H9 (cell line): Measurements from ENCODE around the gene SMYD1. TPM values are rescaled to one million over a fixed set of nuclear protein-coding genes. Genes with fewer than 3 reads are reported as not detected.

Experiments
- DNase-seq: peaks from one replicate; pipeline ENCODE4 v3.0.0-alpha.2; 2017
- H2AFZ ChIP-seq: one replicate; pipeline ENCODE4 v1.6.1; 2013; ENCODE audit warnings: mild to moderate bottlenecking, low read length, control low read depth, moderate library complexity
- H2AK5ac ChIP-seq: 2 replicates; pipeline ENCODE4 v1.6.1; 2013; ENCODE audit warnings: low read length, control low read depth, mixed read lengths; ENCODE audit not compliant: insufficient read length
- H2BK120ac ChIP-seq: one replicate; pipeline ENCODE4 v1.6.1; 2013; ENCODE audit warnings: low read depth, mild to moderate bottlenecking, low read length, control low read depth, inconsistent platforms; ENCODE audit not compliant: poor library complexity, severe bottlenecking
- H2BK12ac ChIP-seq: 2 replicates; pipeline ENCODE4 v1.6.1; 2013; ENCODE audit warnings: low read length, control low read depth, mixed read lengths, low read depth; ENCODE audit not compliant: insufficient read length
- H2BK15ac ChIP-seq: 2 replicates; pipeline ENCODE4 v1.6.1; 2013; ENCODE audit warnings: low read depth, low read length, control low read depth
- H2BK20ac ChIP-seq: one replicate; pipeline ENCODE4 v1.6.1; 2013; ENCODE audit warnings: low read depth, mild to moderate bottlenecking, low read length, control low read depth, inconsistent platforms; ENCODE audit not compliant: poor library complexity, severe bottlenecking
- H2BK5ac ChIP-seq: 2 replicates; pipeline ENCODE4 v1.6.1; 2013; ENCODE audit warnings: low read length, control low read depth, mixed read lengths; ENCODE audit not compliant: insufficient read length
- H3K14ac ChIP-seq: 2 replicates; pipeline ENCODE4 v1.6.1; 2013; ENCODE audit warnings: low read length, control low read depth; ENCODE audit not compliant: insufficient read depth
- H3K18ac ChIP-seq: 2 replicates; pipeline ENCODE4 v1.6.1; 2013; ENCODE audit warnings: low read depth, mild to moderate bottlenecking, mixed read lengths, low read length, control low read depth; ENCODE audit not compliant: insufficient read length
- H3K23ac ChIP-seq: 2 replicates; pipeline ENCODE4 v1.6.1; 2013; ENCODE audit warnings: low read length, control low read depth, mixed read lengths, low read depth; ENCODE audit not compliant: insufficient read length
- H3K23me2 ChIP-seq: 2 replicates; pipeline ENCODE4 v1.6.1; 2013; ENCODE audit warnings: low read depth, mild to moderate bottlenecking, mixed read lengths, low read length, control low read depth; ENCODE audit not compliant: insufficient read length, poor library complexity, severe bottlenecking
- H3K27ac ChIP-seq: 2 replicates; pipeline ENCODE4 v1.5.1; 2013; ENCODE audit warnings: low read length, control low read depth, mixed read lengths, low read depth; ENCODE audit not compliant: insufficient read length
- H3K27me3 ChIP-seq: 2 replicates; pipeline ENCODE4 v1.6.1; 2013; ENCODE audit warnings: low read length, control low read depth, inconsistent platforms; ENCODE audit not compliant: insufficient read depth
- H3K4ac ChIP-seq: 2 replicates; pipeline ENCODE4 v1.6.1; 2013; ENCODE audit warnings: low read depth, mild to moderate bottlenecking, control low read depth, inconsistent platforms, low read length, moderate library complexity
- H3K4me1 ChIP-seq: 2 replicates; pipeline ENCODE4 v1.6.1; 2013; ENCODE audit warnings: low read length, control low read depth, inconsistent platforms; ENCODE audit not compliant: insufficient read depth
- H3K4me2 ChIP-seq: 2 replicates; pipeline ENCODE4 v1.6.1; 2013; ENCODE audit warnings: low read length, control low read depth, mixed read lengths; ENCODE audit not compliant: insufficient read length, insufficient read depth
- H3K56ac ChIP-seq: 2 replicates; pipeline ENCODE4 v1.6.1; 2013; ENCODE audit warnings: low read depth, mild to moderate bottlenecking, mixed read lengths, low read length, control low read depth; ENCODE audit not compliant: insufficient read length
- H3K79me1 ChIP-seq: 2 replicates; pipeline ENCODE4 v1.6.1; 2013; ENCODE audit warnings: low read depth, mild to moderate bottlenecking, moderate library complexity, low read length, control low read depth, inconsistent platforms; ENCODE audit not compliant: insufficient read depth, poor library complexity, severe bottlenecking
- H3K79me2 ChIP-seq: 2 replicates; pipeline ENCODE4 v1.6.1; 2013; ENCODE audit warnings: low read length, control low read depth, inconsistent platforms; ENCODE audit not compliant: insufficient read depth
- H3K9ac ChIP-seq: 2 replicates; pipeline ENCODE4 v1.6.1; 2013; ENCODE audit warnings: low read length, control low read depth, mixed read lengths; ENCODE audit not compliant: insufficient read length; ENCODE audit errors: extremely low read depth
- H3K9me3 ChIP-seq: one replicate; pipeline ENCODE4 v1.6.1; 2013; ENCODE audit warnings: low read depth, low read length, inconsistent platforms; ENCODE audit not compliant: control insufficient read depth
- H3T11ph ChIP-seq: one replicate; pipeline ENCODE4 v1.6.1; 2013; ENCODE audit warnings: mild to moderate bottlenecking, low read length, control low read depth, inconsistent platforms
- H4K20me1 ChIP-seq: one replicate; pipeline ENCODE4 v1.6.1; 2013; ENCODE audit not compliant: control insufficient read depth, insufficient read length, insufficient read depth
- H4K5ac ChIP-seq: 2 replicates; pipeline ENCODE4 v1.6.1; 2013; ENCODE audit warnings: low read depth, mild to moderate bottlenecking, mixed read lengths, low read length, control low read depth; ENCODE audit not compliant: insufficient read length
- H4K8ac ChIP-seq: replicated peaks from 2 replicates; pipeline ENCODE4 v1.6.1; 2013; ENCODE audit warnings: low read length, control low read depth, mixed read lengths, low read depth; ENCODE audit not compliant: insufficient read length
- H4K91ac ChIP-seq: 2 replicates; pipeline ENCODE4 v1.6.1; 2013; ENCODE audit warnings: low read depth, mild to moderate bottlenecking, moderate library complexity, mixed read lengths, low read length, control low read depth; ENCODE audit not compliant: insufficient read length
- H3K27ac Mint-ChIP-seq, 3 experiments: 2 replicates in 2 of 3; 3 replicates in 1 of 3; pipeline ENCODE4 v1.8.0; 2020 to 2021; ENCODE audit warnings: mixed read lengths in 3 of 3, mild to moderate bottlenecking in 1 of 3, moderate library complexity in 1 of 3
- H3K27me3 Mint-ChIP-seq: 2 replicates; pipeline ENCODE4 v1.8.0; 2021; ENCODE audit warnings: low read depth, mild to moderate bottlenecking, moderate library complexity, mixed read lengths
- H3K36me3 Mint-ChIP-seq, 3 experiments: 2 replicates in 2 of 3; 3 replicates in 1 of 3; pipeline ENCODE4 v1.8.0; 2020 to 2021; ENCODE audit warnings: low read depth in 3 of 3, mixed read lengths in 3 of 3; ENCODE audit not compliant: insufficient read depth in 1 of 3
- H3K4me1 Mint-ChIP-seq, 2 experiments: 2 replicates each; pipeline ENCODE4 v1.8.0; 2020; ENCODE audit warnings: mixed read lengths in 2 of 2
- H3K4me3 Mint-ChIP-seq, 2 experiments: 2 replicates in 1 of 2; 3 replicates in 1 of 2; pipeline ENCODE4 v1.8.0; 2020 to 2021; ENCODE audit warnings: mild to moderate bottlenecking in 2 of 2, mixed read lengths in 2 of 2, moderate library complexity in 1 of 2
- H3K9me3 Mint-ChIP-seq, 2 experiments: 2 replicates in 1 of 2; 3 replicates in 1 of 2; pipeline ENCODE4 v1.8.0; 2020; ENCODE audit warnings: mild to moderate bottlenecking in 2 of 2, mixed read lengths in 2 of 2, moderate library complexity in 1 of 2
- CTCF ChIP-seq: fragments of 200-600 bp; sonication (generic); conservative IDR thresholded peaks from 3 replicates; pipeline ENCODE4 v1.8.0; 2021; ENCODE audit warnings: antibody characterized with exemption, mild to moderate bottlenecking
- WGBS: extraction: QIAGEN DNeasy Blood & Tissue Kit; methylation state at CpG from one replicate; pipeline ENCODE4 v1.1.7; 2013; ENCODE audit warnings: missing lambda C conversion rate, low lambda C conversion rate, mixed read lengths; ENCODE audit not compliant: insufficient read length; ENCODE audit errors: extremely low coverage; 5-methylcytosine and 5-hydroxymethylcytosine counted together
- total RNA-seq: library from RNA; stranded (reverse); gene quantifications from 2 replicates; pipeline ENCODE4 v1.2.1, GENCODE V29; 2021

SMYD1 gene
- total RNA-seq, 1 experiment from 2014 or later = not detected

- no peaks in the 10 kb centered on the region for H3K27me3 ChIP-seq
- H2BK12ac ChIP-seq = no peak overlapping the region
- H3K18ac ChIP-seq = no peak overlapping the region
- H3K14ac ChIP-seq = no peak overlapping the region
- no peaks in the 10 kb centered on the region for H3K9me3 ChIP-seq
- H3K27me3 Mint-ChIP-seq = no peaks in the 10 kb centered on the region; the same call in none of the 2 replicates
- no peak overlapping the region for H3K4me3 Mint-ChIP-seq
- no peak overlapping the region for H2BK5ac ChIP-seq
- no peak overlapping the region for H3K27ac Mint-ChIP-seq
- H3K23ac ChIP-seq = no peak overlapping the region
- H2AFZ ChIP-seq = no peak overlapping the region
- H3K9me3 Mint-ChIP-seq = no peaks in the 10 kb centered on the region; a peak in 1 of 5 replicates
- no peak for TF ChIP-seq CTCF
- H2BK120ac ChIP-seq = no peak overlapping the region
- H3K4me1 Mint-ChIP-seq = peaks cover 14 to 19% of the 10 kb centered on the region in 2 experiments
- no peak for DNase-seq
- no peak overlapping the region for H4K8ac ChIP-seq
- no peak overlapping the region for H3K56ac ChIP-seq
- H3K9ac ChIP-seq = no peak overlapping the region
- H3K79me1 ChIP-seq = no peaks in the 10 kb centered on the region
- H3K4me1 ChIP-seq = no peaks in the 10 kb centered on the region
- no peaks in the 10 kb centered on the region for H3K23me2 ChIP-seq
- no peak overlapping the region for H2AK5ac ChIP-seq
- H2BK20ac ChIP-seq = no peak overlapping the region
- no peak overlapping the region for H2BK15ac ChIP-seq
- no peaks in the 10 kb centered on the region for H3K79me2 ChIP-seq
- no peaks in the 10 kb centered on the region; a peak in 1 of 7 replicates for H3K36me3 Mint-ChIP-seq
- no peak overlapping the region for H4K91ac ChIP-seq
- no peak overlapping the region for H3K4ac ChIP-seq
- no peak overlapping the region for H3K4me2 ChIP-seq
- WGBS = no CpG with 5 or more reads among the region's 7 CpGs
- H3K27ac ChIP-seq = no peak overlapping the region
- H3T11ph ChIP-seq = no peak overlapping the region
- H4K20me1 ChIP-seq = no peaks in the 10 kb centered on the region
- H4K5ac ChIP-seq = no peak overlapping the region
Observed at GRCh38 chr2:88160517-88160916, 92.9 kb downstream of the SMYD1 start.
